ENCODE results near the gene PLEKHM3.

The PLEKHM3 gene

DNA sequence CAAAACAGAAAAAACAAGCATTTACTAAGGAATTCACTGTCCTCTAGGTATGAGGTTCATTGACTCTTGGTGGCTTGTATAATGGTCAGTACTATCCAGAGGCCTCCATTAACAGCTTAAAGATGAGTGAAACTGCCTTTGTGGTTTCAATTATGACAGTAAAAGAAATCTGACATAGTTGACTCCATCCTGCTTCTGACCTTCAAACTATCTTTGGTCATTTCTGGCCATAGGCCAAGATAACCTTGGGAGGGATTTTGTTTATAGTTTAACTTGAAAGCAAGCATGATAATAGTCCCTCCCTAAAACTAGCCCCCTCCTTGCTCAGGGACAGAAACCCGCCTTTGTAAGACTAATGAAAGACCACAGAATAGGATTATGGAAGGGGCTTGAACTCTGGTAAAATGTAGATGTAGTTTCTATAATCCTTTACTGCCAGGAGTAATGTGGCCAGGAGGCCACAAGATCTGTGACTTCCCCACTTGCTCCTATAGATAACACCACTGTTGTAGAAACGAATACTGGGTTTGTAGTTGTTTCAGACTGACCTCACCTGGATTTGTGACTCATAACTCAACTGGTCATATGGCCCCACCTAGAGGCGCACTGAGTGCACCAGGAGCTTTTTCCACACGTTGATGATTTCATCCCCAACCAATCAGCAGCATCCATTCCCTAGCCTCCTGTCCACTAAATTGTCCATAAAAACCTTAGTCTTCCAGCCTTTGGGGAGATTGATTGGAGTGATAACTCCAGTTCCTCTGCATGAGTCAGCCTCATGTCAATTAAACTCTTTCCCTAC lies 8.6 kb upstream of the PLEKHM3 start:
- TF ChIP-seq CTCF (IDR thresholded peaks at IDR 0.05; ENCODE audit: insufficient read depth, low read length) (no peak), GABPA (IDR thresholded peaks at IDR 0.05; ENCODE audit: low read depth) (no peak), POLR2AphosphoS5 (IDR thresholded peaks at IDR 0.05; ENCODE audit: low read depth) (no peak), SPI1 (IDR thresholded peaks at IDR 0.05; ENCODE audit: borderline replicate concordance, low read depth) (no peak)
- TF ChIP-seq, protein P1, sequence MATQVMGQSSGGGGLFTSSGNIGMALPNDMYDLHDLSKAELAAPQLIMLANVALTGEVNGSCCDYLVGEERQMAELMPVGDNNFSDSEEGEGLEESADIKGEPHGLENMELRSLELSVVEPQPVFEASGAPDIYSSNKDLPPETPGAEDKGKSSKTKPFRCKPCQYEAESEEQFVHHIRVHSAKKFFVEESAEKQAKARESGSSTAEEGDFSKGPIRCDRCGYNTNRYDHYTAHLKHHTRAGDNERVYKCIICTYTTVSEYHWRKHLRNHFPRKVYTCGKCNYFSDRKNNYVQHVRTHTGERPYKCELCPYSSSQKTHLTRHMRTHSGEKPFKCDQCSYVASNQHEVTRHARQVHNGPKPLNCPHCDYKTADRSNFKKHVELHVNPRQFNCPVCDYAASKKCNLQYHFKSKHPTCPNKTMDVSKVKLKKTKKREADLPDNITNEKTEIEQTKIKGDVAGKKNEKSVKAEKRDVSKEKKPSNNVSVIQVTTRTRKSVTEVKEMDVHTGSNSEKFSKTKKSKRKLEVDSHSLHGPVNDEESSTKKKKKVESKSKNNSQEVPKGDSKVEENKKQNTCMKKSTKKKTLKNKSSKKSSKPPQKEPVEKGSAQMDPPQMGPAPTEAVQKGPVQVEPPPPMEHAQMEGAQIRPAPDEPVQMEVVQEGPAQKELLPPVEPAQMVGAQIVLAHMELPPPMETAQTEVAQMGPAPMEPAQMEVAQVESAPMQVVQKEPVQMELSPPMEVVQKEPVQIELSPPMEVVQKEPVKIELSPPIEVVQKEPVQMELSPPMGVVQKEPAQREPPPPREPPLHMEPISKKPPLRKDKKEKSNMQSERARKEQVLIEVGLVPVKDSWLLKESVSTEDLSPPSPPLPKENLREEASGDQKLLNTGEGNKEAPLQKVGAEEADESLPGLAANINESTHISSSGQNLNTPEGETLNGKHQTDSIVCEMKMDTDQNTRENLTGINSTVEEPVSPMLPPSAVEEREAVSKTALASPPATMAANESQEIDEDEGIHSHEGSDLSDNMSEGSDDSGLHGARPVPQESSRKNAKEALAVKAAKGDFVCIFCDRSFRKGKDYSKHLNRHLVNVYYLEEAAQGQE (IDR thresholded peaks at IDR 0.05; ENCODE audit: insufficient replicate concordance, low read depth): no peak
- peak in 1 of 2 experiments; percentile 47 for DNase-seq (ENCODE audit: low read depth in 1 of 2, low spot score in 1 of 2)
- H3K4me3 ChIP-seq (replicated peaks; ENCODE audit: insufficient read depth, low read length): no peak overlapping the region
- H3K27me3 ChIP-seq (ENCODE audit: insufficient read depth, poor library complexity, severe bottlenecking): no peaks in the 10 kb centered on the region
- no peak overlapping the region for H3K27ac ChIP-seq (replicated peaks)

DNA sequence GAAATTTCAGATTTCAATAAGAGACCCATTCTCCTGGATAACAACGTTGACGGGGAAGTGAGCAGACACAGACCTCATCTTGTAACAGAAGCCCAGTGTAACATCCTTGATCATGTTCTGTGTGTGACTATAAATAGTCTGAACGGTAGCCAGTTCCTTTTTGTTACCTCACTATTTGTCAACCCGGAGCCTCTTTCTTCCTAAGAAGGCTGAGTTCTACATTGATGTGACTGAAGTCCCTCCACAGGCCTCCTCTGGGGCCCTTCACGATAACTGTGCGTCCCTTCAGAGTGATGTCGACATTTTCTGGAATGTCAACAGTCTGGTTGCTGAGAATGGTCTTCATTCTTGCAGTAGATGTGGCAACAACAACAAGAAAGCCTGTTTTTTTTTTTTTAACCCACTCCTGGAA lies 6.3 kb upstream of the PLEKHM3 start:
- no peak overlapping the region for H3K4me3 ChIP-seq (replicated peaks; ENCODE audit: insufficient read depth, low read length)
- no peaks in the 10 kb centered on the region for H3K27me3 ChIP-seq (ENCODE audit: insufficient read depth, poor library complexity, severe bottlenecking)
- H3K27ac ChIP-seq (replicated peaks): peak overlapping the region; percentile 42
- TF ChIP-seq GABPA (IDR thresholded peaks at IDR 0.05; ENCODE audit: low read depth) (no peak), POLR2AphosphoS5 (IDR thresholded peaks at IDR 0.05; ENCODE audit: low read depth) (no peak), CTCF (IDR thresholded peaks at IDR 0.05; ENCODE audit: insufficient read depth, low read length) (no peak), SPI1 (IDR thresholded peaks at IDR 0.05; ENCODE audit: borderline replicate concordance, low read depth) (peak; percentile 53; the same call in 1 of the 2 replicates)
- DNase-seq (ENCODE audit: low read depth in 1 of 2, low spot score in 1 of 2): peak; percentile 73 to 83

DNA sequence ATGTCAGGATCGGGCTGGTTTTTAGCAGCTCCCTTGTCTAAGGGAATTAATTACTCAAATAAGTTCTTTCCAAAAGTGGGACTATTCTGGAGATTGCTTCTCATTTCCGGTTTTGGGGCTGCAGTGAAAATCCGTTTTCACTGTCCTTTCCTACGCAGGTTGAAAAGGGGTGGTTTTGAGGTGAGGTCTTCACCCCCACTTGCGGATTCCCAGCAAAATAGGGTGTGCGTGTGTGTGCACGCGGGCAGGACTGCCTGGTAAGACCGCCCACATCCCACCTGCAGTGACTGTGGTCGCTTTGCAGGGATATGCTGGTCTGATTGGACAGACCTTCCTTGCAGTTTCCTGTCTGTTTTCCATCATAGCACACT lies 472 bp upstream of the PLEKHM3 start:
- Histone ChIP-seq H3K27ac (replicated peaks) (peak overlapping the region; percentile 88), H3K4me3 (replicated peaks; ENCODE audit: insufficient read depth, low read length) (peak overlapping the region; percentile 94), H3K27me3 (ENCODE audit: insufficient read depth, poor library complexity, severe bottlenecking) (no peaks in the 10 kb centered on the region)
- no peak for TF ChIP-seq GABPA (IDR thresholded peaks at IDR 0.05; ENCODE audit: low read depth)
- TF ChIP-seq CTCF (IDR thresholded peaks at IDR 0.05; ENCODE audit: insufficient read depth, low read length): no peak
- TF ChIP-seq, protein P1 (IDR thresholded peaks at IDR 0.05; ENCODE audit: insufficient replicate concordance, low read depth): no peak
- TF ChIP-seq POLR2AphosphoS5 (IDR thresholded peaks at IDR 0.05; ENCODE audit: low read depth): no peak
- no peak for TF ChIP-seq SPI1 (IDR thresholded peaks at IDR 0.05; ENCODE audit: borderline replicate concordance, low read depth)
- DNase-seq (ENCODE audit: low read depth in 1 of 2, low spot score in 1 of 2): peak in 1 of 2 experiments; percentile 26
